Astrocyte of the hippocampus (primary cell): ENCODE results near the gene DEDD2.
A peak's percentile ranks its signal among the peaks of the same experiment; 100 is the strongest.

Source experiments
- DNase-seq: peaks from one replicate; pipeline ENCODE4 v3.0.0; 2011; ENCODE audit warnings: low read depth, low spot score

The DEDD2 gene

GRCh38 chr19:42199440-42200115 is 17.9 kb downstream of the DEDD2 start:
- no peak for DNase-seq

GRCh38 chr19:42198676-42199439 is 18.6 kb downstream of the DEDD2 start:
- DNase-seq, result no peak

GRCh38 chr19:42197375-42197817 is 20.1 kb downstream of the DEDD2 start:
- no peak for DNase-seq

- DNase-seq, result no peak
Observed at GRCh38 chr19:42196011-42197001, 21.2 kb downstream of the DEDD2 start.

DNA sequence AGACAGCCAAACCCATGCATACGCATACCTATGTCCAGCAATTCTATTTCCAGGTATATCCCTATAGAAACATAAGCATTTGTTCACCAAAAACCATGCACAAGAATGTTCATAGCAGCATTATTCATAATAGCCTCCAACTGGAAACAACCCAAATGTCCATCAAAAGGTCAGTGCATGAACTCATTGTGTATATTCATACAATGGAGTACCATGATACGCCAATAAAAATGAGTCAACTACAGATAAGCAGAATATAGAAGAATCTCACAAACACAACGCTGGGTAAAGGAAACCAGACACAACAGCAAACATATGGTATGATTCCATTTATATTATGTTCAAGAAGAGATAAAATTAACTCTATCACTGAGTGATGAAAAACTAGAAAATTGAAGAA is 23.8 kb downstream of the DEDD2 start:
- no peak for DNase-seq

GRCh38 chr19:42193294-42193693 is 24.2 kb downstream of the DEDD2 start:
- no peak for DNase-seq

DNA sequence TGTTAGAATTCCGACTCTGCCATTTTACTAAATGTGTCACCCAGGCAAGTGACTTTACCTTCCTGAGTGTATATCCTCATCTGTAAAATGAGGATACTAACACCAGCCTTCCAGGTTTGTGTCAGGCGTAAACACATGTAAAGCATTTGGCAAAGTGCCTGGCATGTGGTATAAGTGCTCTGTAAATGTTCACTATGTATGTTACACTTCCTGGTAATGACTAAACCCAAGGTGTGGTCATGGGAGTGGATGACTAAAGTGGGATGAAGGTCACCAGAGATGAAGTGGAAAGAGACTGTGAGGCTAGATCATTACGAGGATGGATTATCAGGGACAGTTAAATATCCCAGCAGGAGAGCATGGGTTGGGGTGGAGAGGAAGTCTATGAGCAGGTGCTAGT is 25.6 kb downstream of the DEDD2 start:
- no peak for DNase-seq

DNA sequence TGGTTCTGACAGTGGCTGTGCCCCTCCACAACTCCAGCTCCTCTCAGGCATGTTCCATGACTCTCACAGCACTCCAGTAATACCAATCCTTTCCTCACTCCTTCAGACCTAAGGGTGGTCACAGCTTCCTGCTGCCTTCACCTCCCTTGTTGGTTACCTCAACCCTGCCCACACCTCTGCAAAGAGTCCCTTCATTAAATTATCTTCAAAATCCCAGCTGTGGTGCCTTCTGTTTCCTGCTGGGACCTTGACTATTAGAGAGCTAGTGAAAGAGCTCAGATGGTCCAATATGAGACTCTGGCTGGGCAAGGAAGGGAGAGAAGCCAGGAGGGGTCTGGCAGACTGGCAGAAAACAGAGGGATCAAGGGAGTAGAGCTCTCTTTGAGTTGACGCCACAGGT is 26.1 kb downstream of the DEDD2 start:
- no peak for DNase-seq

GRCh38 chr19:42189133-42189532 is 28.3 kb downstream of the DEDD2 start:
- DNase-seq, result no peak

DNA sequence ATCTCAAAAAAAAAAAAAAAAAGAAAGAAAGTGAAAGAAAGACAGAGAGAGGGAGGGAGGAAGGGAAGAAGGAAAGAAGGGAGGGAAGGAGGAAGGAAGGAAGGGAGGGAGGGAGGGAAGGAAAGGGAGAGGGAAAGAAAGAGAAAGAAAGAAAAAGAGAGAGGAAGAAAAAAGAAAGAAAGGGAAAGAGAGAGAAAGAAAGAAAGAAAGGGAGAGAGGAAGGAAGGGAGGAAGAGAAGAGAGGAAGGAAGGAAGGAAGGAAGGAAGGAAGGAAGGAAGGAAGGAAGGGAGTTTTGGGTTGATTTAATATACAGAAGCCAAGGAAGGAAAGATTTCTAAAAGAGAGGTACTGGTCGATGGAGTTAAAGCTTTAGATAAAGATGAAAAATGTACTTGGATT is 28.8 kb downstream of the DEDD2 start:
- no peak for DNase-seq

GRCh38 chr19:42185277-42185676 is 32.2 kb downstream of the DEDD2 start:
- no peak for DNase-seq

DNA sequence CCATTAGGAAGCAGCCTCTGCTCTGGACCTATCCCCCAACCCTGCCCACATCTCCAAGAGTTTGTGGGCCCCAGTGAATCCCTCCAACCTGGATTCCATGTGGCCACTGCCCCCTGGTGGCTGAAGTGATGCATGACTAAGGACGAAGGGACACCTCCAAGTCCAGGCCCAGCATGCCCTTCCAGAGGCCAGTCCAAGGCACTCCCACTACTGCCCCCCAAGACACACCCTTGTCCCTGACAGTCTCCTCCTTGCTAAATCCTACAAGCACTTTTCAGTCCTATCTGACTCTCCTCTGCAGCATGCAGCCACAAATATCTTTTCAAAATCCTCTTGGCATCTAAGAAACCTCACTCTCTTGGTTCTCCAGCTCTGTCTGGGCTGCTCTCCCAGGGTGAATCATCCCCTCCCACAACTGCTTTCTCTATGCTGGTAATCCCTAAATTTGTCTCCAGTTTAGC is 33.0 kb downstream of the DEDD2 start:
- peak; percentile 82 for DNase-seq

DNA sequence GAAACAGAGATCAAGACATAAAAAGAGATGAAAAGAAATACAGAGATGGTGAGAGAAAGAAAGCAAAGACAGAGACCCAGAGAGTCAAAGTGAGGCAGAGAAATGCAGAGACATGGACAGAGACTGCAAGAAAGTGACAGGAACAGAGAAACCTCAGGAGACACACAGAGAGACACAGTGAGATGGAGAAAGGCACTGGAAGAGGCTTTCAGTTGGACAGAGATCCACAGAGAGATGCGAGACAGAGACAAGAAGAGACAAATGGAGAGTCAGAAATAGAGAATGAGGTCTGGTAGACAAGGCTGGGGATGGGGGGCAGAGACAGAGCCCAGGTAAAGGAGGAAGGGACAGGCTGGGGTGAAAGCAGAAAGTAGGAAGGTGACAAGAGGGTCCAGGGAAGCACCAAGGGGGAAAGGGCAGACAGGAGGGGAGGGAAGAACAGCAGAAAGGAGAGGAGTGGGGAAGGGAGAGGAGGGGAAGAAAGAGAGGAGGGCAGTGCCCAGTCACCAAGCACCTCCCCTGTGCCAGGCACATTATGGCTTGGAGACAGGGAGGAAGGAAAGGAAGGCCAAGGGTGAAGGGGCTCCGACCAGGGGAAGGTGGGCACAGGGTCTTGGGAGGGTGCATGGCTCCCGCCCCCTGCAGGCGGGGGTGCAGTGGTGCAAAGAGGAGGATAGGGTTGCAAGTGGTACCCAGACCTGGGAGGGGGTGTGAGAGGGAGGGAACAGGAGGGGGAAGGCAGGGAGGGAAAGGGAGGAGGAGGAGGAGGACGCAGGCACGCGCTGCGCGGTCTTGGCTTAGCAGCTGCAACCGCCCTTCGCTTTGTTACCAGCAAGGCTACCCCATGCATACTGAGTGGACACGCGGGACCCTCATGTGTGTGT is 38.4 kb downstream of the DEDD2 start:
- DNase-seq, result no peak

DNA sequence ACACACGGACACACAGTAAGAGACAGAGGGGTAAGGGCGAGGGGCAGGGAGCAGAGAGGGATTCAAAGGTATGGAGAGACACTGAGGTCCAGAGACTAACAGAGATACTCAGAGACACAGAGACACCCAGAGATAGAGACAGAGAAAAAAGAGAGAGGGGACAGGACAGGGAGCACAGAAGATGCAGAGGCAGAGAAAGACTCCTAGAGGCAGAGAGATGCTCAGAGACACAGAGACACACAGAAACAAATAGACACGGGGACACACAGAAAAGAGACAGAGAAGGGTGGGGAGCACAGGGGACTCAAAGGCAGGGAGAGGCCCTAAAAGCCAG is 39.8 kb downstream of the DEDD2 start:
- DNase-seq, result no peak

DNA sequence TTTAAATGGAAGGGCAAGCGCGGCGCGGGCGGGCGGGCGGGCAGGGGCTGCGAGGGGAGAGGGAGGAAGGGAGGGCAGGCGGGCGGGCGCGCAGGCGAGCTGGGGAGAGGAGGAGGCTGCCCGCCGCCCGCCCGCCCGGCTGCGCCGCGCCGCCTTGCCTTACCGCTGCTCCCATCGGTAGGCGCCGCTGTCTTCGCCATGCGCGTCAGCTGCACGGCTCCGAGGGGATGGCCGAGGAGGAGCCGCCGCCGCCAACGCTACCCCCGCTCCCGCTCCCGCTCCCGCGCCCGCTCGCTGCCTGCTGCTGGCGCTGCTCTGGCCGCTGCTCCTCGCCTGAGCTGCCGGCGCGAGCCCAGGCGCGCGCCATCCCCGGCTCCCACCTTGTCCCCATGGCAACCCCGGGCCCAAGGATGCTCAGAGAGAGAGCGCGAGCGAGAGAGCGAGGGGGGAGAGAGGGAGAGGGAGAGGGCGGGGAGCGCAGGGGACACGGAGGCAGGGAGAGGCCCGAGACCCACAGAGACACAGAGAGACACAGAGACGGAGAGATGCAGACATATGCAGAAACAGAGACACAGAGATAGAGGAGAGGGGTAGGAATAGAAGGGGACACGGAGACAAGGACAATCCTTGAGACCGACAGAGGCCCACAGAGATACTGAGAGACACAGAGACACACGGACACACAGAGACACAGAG is 40.3 kb downstream of the DEDD2 start:
- peak; percentile 93 for DNase-seq

DNA sequence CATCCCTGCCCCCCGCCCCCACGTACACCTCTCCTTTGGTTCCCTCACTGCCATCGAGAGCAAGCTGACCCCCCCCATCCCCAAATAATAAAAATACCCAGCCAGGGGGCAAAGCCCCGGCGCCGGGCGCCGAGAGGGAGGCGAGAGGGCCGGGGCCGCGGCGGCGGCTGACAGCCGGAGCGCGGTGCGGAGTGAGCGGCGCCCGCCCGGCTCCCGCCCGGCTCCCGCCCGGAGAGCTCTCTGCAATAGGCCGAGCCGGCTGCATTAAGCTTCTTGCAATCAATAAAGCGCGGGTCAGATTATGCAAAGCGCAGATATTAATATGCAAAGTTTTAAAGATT is 40.9 kb downstream of the DEDD2 start:
- no peak for DNase-seq

GRCh38 chr19:42175952-42176648 is 41.4 kb downstream of the DEDD2 start:
- peak; percentile 51 for DNase-seq

- DNase-seq, result no peak
Observed at GRCh38 chr19:42174958-42175734, 42.3 kb downstream of the DEDD2 start.

- DNase-seq, result no peak
Observed at GRCh38 chr19:42174188-42174587, 43.3 kb downstream of the DEDD2 start.
